GM18498 (cell line): Measurements from ENCODE around the gene STK32C.
A peak's percentile ranks its signal among the peaks of the same experiment; 100 is the strongest.

Experiments used
- ATAC-seq: cut with Tn5 transposase; IDR thresholded peaks from one replicate; pipeline ENCODE4 v1.9.1; 2021; ENCODE audit warnings: mild to moderate bottlenecking, moderate library complexity; ENCODE audit not compliant: unreplicated experiment

STK32C gene

GRCh38 chr10:132250481-132251475, 57.0 kb downstream of the STK32C start:
- no peak for ATAC-seq

GRCh38 chr10:132249824-132250375, 57.9 kb downstream of the STK32C start:
- no peak for ATAC-seq

- no peak for ATAC-seq
These were observed 58.5 kb downstream of the STK32C start for GRCh38 chr10:132249226-132249724.

- ATAC-seq, result peak; percentile 45
These were observed 59.1 kb downstream of the STK32C start for GRCh38 chr10:132248455-132249225.

GRCh38 chr10:132247943-132248342, 59.8 kb downstream of the STK32C start:
- ATAC-seq, result no peak

- no peak for ATAC-seq
These were observed 61.5 kb downstream of the STK32C start for GRCh38 chr10:132246296-132246695.

GRCh38 chr10:132245056-132245455, 62.7 kb downstream of the STK32C start:
- no peak for ATAC-seq

GRCh38 chr10:132243626-132244025, 64.1 kb downstream of the STK32C start:
- no peak for ATAC-seq

GRCh38 chr10:132243141-132243540, 64.6 kb downstream of the STK32C start:
- ATAC-seq, result no peak

GRCh38 chr10:132242103-132242840, 65.5 kb downstream of the STK32C start:
- no peak for ATAC-seq

- ATAC-seq, result no peak
These were observed 66.3 kb downstream of the STK32C start for GRCh38 chr10:132241496-132241895.

- no peak for ATAC-seq
These were observed 66.7 kb downstream of the STK32C start for GRCh38 chr10:132241086-132241485.

- ATAC-seq, result no peak
These were observed 67.2 kb downstream of the STK32C start for GRCh38 chr10:132240581-132240980.

- ATAC-seq, result no peak
These were observed 67.6 kb downstream of the STK32C start for GRCh38 chr10:132240156-132240555.

GRCh38 chr10:132239126-132240031, 68.4 kb downstream of the STK32C start:
- ATAC-seq, result no peak

GRCh38 chr10:132238371-132239125, 69.2 kb downstream of the STK32C start:
- ATAC-seq, result no peak

- no peak for ATAC-seq
These were observed 69.9 kb downstream of the STK32C start for GRCh38 chr10:132237871-132238270.

- ATAC-seq, result no peak
These were observed 70.4 kb downstream of the STK32C start for GRCh38 chr10:132237396-132237795.

- ATAC-seq, result no peak
These were observed 70.9 kb downstream of the STK32C start for GRCh38 chr10:132236881-132237280.
